GM18907 (cell line): ENCODE measurements around the gene CTBP2.

Source experiments
- ATAC-seq: cut with Tn5 transposase; IDR thresholded peaks from one replicate; pipeline ENCODE4 v1.9.1; 2021; ENCODE audit warnings: mild to moderate bottlenecking, moderate library complexity; ENCODE audit not compliant: unreplicated experiment

CTBP2 gene

GRCh38 chr10:125144693-125145623, 15.4 kb downstream of the CTBP2 start:
- ATAC-seq, result no peak

- no peak for ATAC-seq
Measured at GRCh38 chr10:125144206-125144605, 16.2 kb downstream of the CTBP2 start.

GRCh38 chr10:125142946-125143345, 17.4 kb downstream of the CTBP2 start:
- ATAC-seq, result no peak

GRCh38 chr10:125141860-125142484, 18.4 kb downstream of the CTBP2 start:
- ATAC-seq, result no peak

- no peak for ATAC-seq
Measured at GRCh38 chr10:125141150-125141859, 19.1 kb downstream of the CTBP2 start.

- ATAC-seq, result no peak
Measured at GRCh38 chr10:125140151-125140550, 20.2 kb downstream of the CTBP2 start.

GRCh38 chr10:125137601-125138438, 22.5 kb downstream of the CTBP2 start:
- no peak for ATAC-seq

- ATAC-seq, result no peak
Measured at GRCh38 chr10:125136087-125136486, 24.3 kb downstream of the CTBP2 start.

- ATAC-seq, result no peak
Measured at GRCh38 chr10:125135771-125136035, 24.7 kb downstream of the CTBP2 start.

- ATAC-seq, result no peak
Measured at GRCh38 chr10:125134916-125135770, 25.2 kb downstream of the CTBP2 start.

- ATAC-seq, result no peak
Measured at GRCh38 chr10:125134483-125134848, 25.9 kb downstream of the CTBP2 start.

- ATAC-seq, result no peak
Measured at GRCh38 chr10:125133696-125134482, 26.5 kb downstream of the CTBP2 start.

GRCh38 chr10:125132344-125132743, 28.0 kb downstream of the CTBP2 start:
- ATAC-seq, result no peak

GRCh38 chr10:125130916-125131315, 29.4 kb downstream of the CTBP2 start:
- no peak for ATAC-seq

GRCh38 chr10:125130260-125130659, 30.1 kb downstream of the CTBP2 start:
- ATAC-seq, result no peak

- ATAC-seq, result no peak
Measured at GRCh38 chr10:125129076-125129458, 31.3 kb downstream of the CTBP2 start.

- ATAC-seq, result no peak
Measured at GRCh38 chr10:125128397-125129075, 31.8 kb downstream of the CTBP2 start.

GRCh38 chr10:125127986-125128385, 32.4 kb downstream of the CTBP2 start:
- no peak for ATAC-seq

GRCh38 chr10:125127110-125127509, 33.3 kb downstream of the CTBP2 start:
- ATAC-seq, result no peak
